ENCODE results near the gene GPR153.

Gene GPR153

GRCh38 chr1:6248161-6248776, 12.6 kb downstream of the GPR153 start:
- no peak overlapping the region for H3K4me3 ChIP-seq (ENCODE audit: low read depth, low read length)
- no peak for TF ChIP-seq CTCF (IDR thresholded peaks at IDR 0.05; ENCODE audit: low read depth, low read length)

- no peak overlapping the region for H3K4me3 ChIP-seq (ENCODE audit: low read depth, low read length)
- no peak for TF ChIP-seq CTCF (IDR thresholded peaks at IDR 0.05; ENCODE audit: low read depth, low read length)
These were observed 13.2 kb downstream of the GPR153 start for GRCh38 chr1:6247651-6248050.

GRCh38 chr1:6246497-6247467, 14.1 kb downstream of the GPR153 start:
- peak; percentile 82 for TF ChIP-seq CTCF (IDR thresholded peaks at IDR 0.05; ENCODE audit: low read depth, low read length)
- no peak overlapping the region for H3K4me3 ChIP-seq (ENCODE audit: low read depth, low read length)

- H3K4me3 ChIP-seq (ENCODE audit: low read depth, low read length), result peak overlapping the region; percentile 33
- no peak for TF ChIP-seq CTCF (IDR thresholded peaks at IDR 0.05; ENCODE audit: low read depth, low read length)
These were observed 14.9 kb downstream of the GPR153 start for GRCh38 chr1:6245869-6246496.

- peak; percentile 80 for TF ChIP-seq CTCF (IDR thresholded peaks at IDR 0.05; ENCODE audit: low read depth, low read length)
- peak overlapping the region; percentile 33 for H3K4me3 ChIP-seq (ENCODE audit: low read depth, low read length)
These were observed 15.6 kb downstream of the GPR153 start for GRCh38 chr1:6245086-6245868.

- no peak for TF ChIP-seq CTCF (IDR thresholded peaks at IDR 0.05; ENCODE audit: low read depth, low read length)
- H3K4me3 ChIP-seq (ENCODE audit: low read depth, low read length), result no peak overlapping the region
These were observed 16.4 kb downstream of the GPR153 start for GRCh38 chr1:6244401-6245049.

Data from WI38 (cell line).